Endothelial cell of umbilical vein (primary cell): ENCODE measurements around the gene TSR3.

Experiments used
- CTCF ChIP-seq, 2 donors: IDR thresholded peaks; 1 replicate in 1 of 2; 2 replicates in 1 of 2; pipeline ENCODE4 v1.5.1; 2011; ENCODE audit warnings: low read length in 2 of 2, mild to moderate bottlenecking in 2 of 2, moderate library complexity in 2 of 2, control low read depth in 1 of 2, inconsistent platforms in 1 of 2, low read depth in 1 of 2; ENCODE audit not compliant: insufficient read depth in 1 of 2; ENCODE audit errors: extremely low read depth in 1 of 2
- EZH2 ChIP-seq: IDR thresholded peaks from 2 replicates; pipeline ENCODE4 v1.6.1; 2012; ENCODE audit warnings: borderline replicate concordance, low read depth, mild to moderate bottlenecking, moderate library complexity, low read length, inconsistent platforms; ENCODE audit not compliant: severe bottlenecking
- POLR2A ChIP-seq: IDR thresholded peaks from 2 replicates; pipeline ENCODE4 v1.6.1; 2012; ENCODE audit warnings: low read depth, mild to moderate bottlenecking, control low read depth, low read length
- POLR2AphosphoS5 ChIP-seq: IDR thresholded peaks from 2 replicates; pipeline ENCODE4 v1.6.1; 2012; ENCODE audit warnings: low read depth, mild to moderate bottlenecking, control low read depth, low read length, moderate library complexity; ENCODE audit not compliant: insufficient read depth
- TF ChIP-seq, protein P1 (sequence below): IDR thresholded peaks from 2 replicates; pipeline ENCODE4 v1.6.1; 2011; ENCODE audit not compliant: insufficient read depth, insufficient read length

- TF ChIP-seq CTCF (IDR thresholded peaks at IDR 0.05; ENCODE audit: extremely low read depth in 1 of 2, insufficient read depth in 1 of 2, low read depth in 1 of 2, low read length in 2 of 2) (no peak), POLR2A (no peak), POLR2AphosphoS5 (no peak), EZH2 (no peak)
- TF ChIP-seq, protein P1, sequence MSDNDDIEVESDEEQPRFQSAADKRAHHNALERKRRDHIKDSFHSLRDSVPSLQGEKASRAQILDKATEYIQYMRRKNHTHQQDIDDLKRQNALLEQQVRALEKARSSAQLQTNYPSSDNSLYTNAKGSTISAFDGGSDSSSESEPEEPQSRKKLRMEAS = no peak
These were observed 3.2 kb downstream of the TSR3 start for GRCh38 chr16:1348441-1348840.
